Hematopoietic multipotent progenitor cell treated with erythropoietin and hydrocortisone succinate and interleukin-3 and kit ligand, for 17 days (in vitro differentiated cells): ENCODE results near the gene CEACAM20.
"Not testable (repeated sequence)": the region's sequence is repeated elsewhere in the genome, so short reads cannot be mapped to it uniquely, and the experiment has no call there.

Source experiments
- DNase-seq: peaks from one replicate; pipeline ENCODE4 v3.0.0-alpha.2; 2015; ENCODE audit warnings: low spot score

Gene CEACAM20

DNA sequence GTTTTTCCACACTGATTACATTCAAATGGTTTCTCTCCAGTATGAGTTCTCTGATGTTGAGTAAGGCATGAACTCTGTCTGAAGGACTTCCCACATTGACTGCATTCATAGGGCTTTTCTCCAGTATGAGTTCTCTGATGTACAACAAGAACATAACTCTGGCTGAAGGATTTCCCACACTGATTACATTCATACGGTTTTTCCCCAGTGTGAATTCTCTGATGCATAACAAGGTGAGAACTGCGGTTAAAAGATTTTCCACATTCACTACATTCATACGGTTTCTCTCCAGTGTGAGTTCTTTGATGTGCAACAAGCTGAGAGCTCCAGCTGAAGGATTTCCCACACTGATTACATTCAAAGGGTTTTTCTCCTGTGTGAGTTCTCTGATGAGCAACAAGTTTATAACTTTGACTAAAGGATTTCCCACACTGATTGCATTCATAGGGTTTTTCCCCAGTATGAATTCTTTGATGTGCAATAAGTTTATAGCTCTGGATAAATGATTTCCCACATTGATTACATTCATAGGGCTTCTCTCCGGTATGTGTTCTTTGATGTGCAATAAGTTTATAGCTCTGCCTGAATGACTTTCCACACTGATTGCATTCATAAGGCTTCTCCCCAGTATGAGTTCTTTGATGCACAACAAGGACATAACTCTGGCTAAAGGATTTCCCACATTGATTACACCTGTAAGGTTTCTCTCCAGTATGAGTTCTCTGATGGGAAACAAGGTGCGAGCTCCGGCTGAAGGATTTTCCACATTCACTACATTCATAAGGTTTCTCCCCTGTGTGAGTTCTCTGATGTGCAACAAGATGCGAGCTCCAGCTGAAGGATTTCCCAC lies 52.7 kb downstream of the CEACAM20 start:
- DNase-seq = no peak

DNA sequence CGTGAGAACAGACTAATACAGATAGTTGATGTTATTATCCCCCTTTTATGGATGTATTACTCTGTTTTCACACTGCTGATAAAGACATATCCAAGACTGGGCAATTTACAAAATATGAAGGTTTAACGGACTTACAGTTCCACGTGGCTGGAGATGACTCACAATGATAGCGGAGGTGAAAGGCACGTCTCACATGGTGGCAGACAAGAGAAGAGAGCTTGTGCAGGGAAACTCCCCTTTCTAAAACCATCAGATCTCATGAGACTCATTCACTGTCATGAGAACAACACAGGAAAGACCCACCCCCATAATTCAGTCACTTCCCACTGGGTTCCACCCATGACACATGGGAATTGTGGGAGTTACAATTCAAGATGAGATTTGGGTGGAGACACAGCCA lies 60.7 kb downstream of the CEACAM20 start:
- DNase-seq = not testable (repeated sequence)

- DNase-seq = not testable (repeated sequence)
Measured at GRCh38 chr19:44462600-44463286, 66.7 kb downstream of the CEACAM20 start.
